ENCODE data around the gene ANKRD63.

DNA sequence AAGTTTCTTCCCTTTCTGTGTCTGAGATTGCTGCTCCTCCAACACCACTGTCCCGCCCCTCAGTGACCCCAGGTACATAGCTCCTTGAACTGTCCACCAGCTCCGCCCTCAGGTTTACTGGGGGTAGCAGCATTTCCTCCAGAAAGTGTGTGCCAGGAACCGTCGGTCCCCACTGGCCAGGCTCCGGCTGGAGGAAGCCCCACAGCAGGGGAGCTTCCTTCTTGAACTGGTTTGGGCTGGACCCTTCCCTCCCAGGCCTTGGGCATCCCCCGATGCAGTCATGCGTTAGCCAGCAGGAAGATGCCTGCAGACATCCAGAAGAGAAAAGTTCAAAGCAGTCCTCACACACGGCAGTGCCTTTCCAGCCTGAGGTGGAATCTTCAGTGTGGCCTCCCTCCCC is 24.3 kb downstream of the ANKRD63 start:
- TF ChIP-seq, protein P1, sequence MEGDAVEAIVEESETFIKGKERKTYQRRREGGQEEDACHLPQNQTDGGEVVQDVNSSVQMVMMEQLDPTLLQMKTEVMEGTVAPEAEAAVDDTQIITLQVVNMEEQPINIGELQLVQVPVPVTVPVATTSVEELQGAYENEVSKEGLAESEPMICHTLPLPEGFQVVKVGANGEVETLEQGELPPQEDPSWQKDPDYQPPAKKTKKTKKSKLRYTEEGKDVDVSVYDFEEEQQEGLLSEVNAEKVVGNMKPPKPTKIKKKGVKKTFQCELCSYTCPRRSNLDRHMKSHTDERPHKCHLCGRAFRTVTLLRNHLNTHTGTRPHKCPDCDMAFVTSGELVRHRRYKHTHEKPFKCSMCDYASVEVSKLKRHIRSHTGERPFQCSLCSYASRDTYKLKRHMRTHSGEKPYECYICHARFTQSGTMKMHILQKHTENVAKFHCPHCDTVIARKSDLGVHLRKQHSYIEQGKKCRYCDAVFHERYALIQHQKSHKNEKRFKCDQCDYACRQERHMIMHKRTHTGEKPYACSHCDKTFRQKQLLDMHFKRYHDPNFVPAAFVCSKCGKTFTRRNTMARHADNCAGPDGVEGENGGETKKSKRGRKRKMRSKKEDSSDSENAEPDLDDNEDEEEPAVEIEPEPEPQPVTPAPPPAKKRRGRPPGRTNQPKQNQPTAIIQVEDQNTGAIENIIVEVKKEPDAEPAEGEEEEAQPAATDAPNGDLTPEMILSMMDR (IDR thresholded peaks at IDR 0.05; ENCODE audit: low read length), result no peak
- TF ChIP-seq EZH2 (optimal IDR thresholded peaks at IDR 0.05; ENCODE audit: low read depth, low read length), result no peak
- no peak for TF ChIP-seq EZH2phosphoT487 (IDR thresholded peaks at IDR 0.05; ENCODE audit: low read length)
